ENCODE measurements around the gene KAT5.
"Not testable (repeated sequence)": the region's sequence is repeated elsewhere in the genome, so short reads cannot be mapped to it uniquely, and the experiment has no call there.

Gene KAT5

DNA sequence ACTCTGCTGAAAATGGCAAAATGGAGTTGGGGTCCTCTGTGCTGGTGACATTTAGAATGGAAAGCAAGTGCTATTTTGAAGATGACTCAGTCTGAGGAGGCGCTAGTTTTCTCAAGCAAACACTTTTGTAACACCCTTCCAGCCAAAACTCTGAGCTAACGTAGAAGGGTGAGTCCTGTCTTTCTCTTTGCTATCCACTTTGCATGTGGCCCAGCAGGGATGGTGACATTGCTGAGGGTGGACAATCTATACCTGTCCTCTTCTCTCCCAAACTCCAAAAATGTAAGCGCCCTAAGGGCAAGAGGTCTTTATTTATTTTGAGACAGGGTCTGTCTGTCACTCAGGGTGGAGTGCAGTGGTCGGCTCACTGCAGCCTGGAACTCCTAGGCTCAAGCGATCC, 3.6 kb upstream of the KAT5 start:
- no peak for DNase-seq (ENCODE audit: low read depth in 4 of 4, low spot score in 1 of 4)

- no peak for DNase-seq (ENCODE audit: low read depth in 4 of 4, low spot score in 1 of 4)
Measured at GRCh38 chr11:65709661-65710060, 2.4 kb upstream of the KAT5 start.

- DNase-seq (ENCODE audit: low read depth in 4 of 4, low spot score in 1 of 4), result no peak
Measured at GRCh38 chr11:65710421-65710820, 1.6 kb upstream of the KAT5 start.

DNA sequence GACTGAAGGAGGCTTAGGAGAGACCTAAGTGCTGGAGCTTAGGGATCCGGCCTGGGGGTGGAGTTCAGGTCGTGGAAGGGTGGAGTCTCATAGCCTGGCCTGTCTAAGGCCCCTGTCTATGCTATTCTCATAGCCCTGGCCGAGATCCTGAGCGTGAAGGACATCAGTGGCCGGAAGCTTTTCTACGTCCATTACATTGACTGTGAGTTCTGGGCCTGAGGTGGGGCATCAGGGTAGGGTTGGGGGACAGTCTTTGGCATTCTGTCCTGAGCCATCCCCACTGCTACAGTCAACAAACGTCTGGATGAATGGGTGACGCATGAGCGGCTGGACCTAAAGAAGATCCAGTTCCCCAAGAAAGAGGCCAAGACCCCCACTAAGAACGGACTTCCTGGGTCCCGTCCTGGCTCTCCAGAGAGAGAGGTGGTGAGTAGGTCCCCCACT, 603 bp downstream of the KAT5 start:
- DNase-seq (ENCODE audit: low read depth in 4 of 4, low spot score in 1 of 4), result no peak

GRCh38 chr11:65713212-65713969, 1.3 kb downstream of the KAT5 start:
- DNase-seq (ENCODE audit: low read depth in 4 of 4, low spot score in 1 of 4), result no peak

GRCh38 chr11:65714433-65714832, 2.4 kb downstream of the KAT5 start:
- no peak for DNase-seq (ENCODE audit: low read depth in 4 of 4, low spot score in 1 of 4)

- no peak for DNase-seq (ENCODE audit: low read depth in 4 of 4, low spot score in 1 of 4)
Measured at GRCh38 chr11:65716302-65716701, 4.2 kb downstream of the KAT5 start.

GRCh38 chr11:65716774-65717405, 4.8 kb downstream of the KAT5 start:
- DNase-seq (ENCODE audit: low read depth in 4 of 4, low spot score in 1 of 4), result no peak

DNA sequence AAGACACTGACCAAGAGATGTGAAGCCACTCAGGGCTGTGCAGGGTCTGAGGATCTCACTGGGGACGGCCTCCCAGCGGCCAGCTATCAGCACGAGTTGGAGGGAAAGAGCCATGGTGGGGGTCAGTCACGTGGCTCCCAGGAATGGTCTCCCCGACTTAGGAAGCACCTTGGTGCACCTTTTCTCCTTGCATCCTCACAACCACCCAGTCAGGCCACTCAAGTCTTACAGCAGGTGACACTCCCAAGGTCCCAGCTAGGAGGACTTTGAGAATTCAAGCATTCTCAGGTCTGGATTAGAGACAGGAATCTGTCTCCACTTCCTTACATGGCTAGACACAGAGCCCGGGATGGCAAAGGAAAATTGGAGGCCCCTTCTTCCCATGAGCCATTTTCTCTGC, 5.9 kb downstream of the KAT5 start:
- no peak for DNase-seq (ENCODE audit: low read depth in 4 of 4, low spot score in 1 of 4)

DNA sequence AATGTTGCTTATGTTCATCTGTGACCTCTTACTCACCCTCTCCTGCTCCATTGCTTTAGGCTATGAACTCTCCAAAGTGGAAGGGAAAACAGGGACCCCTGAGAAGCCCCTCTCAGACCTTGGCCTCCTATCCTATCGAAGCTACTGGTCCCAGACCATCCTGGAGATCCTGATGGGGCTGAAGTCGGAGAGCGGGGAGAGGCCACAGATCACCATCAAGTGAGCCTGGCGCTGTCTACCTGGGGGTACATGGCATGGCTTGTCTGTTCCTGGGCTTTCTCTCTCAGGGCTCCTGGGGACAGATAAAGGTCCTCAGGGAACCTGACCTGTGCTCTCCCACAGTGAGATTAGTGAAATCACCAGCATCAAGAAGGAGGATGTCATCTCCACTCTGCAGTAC, 6.5 kb downstream of the KAT5 start:
- no peak for DNase-seq (ENCODE audit: low read depth in 4 of 4, low spot score in 1 of 4)

- no peak for DNase-seq (ENCODE audit: low read depth in 4 of 4, low spot score in 1 of 4)
Measured at GRCh38 chr11:65718964-65719492, 7.0 kb downstream of the KAT5 start.

DNA sequence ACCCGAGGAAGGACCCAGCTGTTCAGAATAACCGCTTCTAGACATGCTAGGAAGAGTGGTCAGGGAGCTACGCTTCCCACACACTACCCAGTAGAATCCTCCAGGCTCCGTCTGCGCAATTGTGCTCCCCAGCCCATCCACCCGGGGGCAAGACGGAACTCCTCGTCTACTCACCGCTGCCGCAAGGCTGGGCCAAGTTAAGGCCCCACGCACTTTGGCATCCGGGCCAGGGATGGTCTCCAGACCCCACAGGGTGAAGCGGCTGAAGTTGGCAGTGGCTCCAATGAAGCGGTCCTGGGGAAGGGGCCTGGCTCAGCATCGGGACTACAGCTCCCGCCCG, 7.8 kb downstream of the KAT5 start:
- DNase-seq (ENCODE audit: low read depth in 4 of 4, low spot score in 1 of 4), result peak in 1 of 4 experiments; percentile 23

DNA sequence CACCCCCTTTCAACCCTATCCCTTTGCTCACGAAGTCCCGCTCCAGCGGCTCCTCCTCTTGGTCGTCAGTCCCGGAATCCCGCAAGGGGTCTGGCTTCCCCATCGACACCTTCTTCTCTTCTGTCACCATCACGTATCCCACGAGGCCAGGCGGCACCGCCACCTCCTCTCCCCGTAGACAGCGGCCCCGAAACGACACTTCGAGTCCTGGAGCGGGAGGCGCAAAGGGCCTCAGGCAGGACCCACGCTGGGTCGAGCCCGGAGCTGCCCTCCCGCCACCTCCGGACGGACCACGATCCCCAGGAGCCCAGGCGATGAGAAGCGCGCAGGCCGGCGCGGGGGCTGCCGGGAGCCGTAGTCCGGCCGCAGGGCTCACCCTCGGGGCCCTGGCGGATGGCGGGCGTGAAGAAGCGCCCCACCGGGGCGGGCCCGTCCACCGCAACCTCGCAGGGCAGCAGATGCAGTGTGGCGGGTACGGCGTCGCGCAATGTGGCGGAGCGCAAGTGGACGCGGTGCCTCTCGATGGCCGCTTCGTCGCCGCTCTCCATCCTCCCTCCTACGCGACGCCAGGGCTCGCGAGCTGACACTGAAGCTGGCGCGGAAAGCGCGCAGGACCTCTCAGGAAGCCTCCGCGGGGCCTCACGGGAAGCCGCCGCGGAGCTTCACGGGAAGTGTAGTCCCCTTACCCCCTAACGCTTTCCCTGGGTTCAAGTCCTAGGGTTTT, 8.3 kb downstream of the KAT5 start, which contains the start of gene RNASEH2C:
RNASEH2C (minus strand) TSS at position 588 of the 724 bp plus-strand sequence; CDS start at position 548, 40 bp downstream.
- peak; percentile 49 to 77 (median 64) for DNase-seq (ENCODE audit: low read depth in 4 of 4, low spot score in 1 of 4)

DNA sequence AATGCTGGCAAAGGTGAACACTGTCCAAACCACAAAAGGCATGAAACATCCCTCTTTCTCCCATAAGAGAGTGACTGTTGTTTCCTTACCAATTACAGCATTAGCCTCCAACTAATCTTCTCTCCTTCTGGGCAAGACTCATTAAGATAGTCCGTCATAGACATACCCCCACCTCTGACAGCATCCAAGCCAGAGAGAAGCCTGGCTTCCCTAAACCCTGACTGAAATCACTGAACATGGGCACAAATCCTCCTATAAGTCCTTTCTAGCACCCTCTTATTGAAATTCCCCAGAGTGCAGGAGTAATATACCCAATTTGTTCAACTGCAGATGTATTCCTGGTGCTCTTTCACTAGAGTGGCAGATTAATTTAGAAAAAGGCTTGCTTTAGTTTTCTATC, 10.2 kb downstream of the KAT5 start:
- DNase-seq (ENCODE audit: low read depth in 4 of 4, low spot score in 1 of 4), result no peak

DNA sequence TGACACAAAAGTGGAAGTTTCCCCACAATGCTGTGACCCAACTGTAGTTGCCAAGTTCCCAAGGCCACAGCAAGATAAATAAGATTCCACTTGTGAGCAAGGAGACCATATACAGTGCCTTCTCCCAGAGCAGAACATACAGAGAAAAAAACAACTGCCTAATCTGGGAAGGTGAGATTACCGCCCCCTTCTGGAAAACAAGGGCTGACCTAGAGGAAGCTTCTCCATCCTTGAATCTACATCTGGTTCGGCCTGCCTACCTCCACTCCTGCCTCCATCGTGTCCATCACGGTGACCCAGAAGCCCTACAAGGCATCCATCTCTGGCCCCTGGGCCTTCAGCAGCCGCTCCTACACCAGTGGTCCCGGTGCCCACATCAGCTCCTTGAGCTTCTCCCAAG, 14.6 kb downstream of the KAT5 start:
- no peak for DNase-seq (ENCODE audit: low read depth in 4 of 4, low spot score in 1 of 4)

GRCh38 chr11:65727865-65728264, 15.8 kb downstream of the KAT5 start:
- DNase-seq (ENCODE audit: low read depth in 4 of 4, low spot score in 1 of 4), result no peak

- no peak for DNase-seq (ENCODE audit: low read depth in 4 of 4, low spot score in 1 of 4)
Measured at GRCh38 chr11:65730461-65730860, 18.4 kb downstream of the KAT5 start.

- not testable (repeated sequence) for DNase-seq (ENCODE audit: low read depth in 4 of 4, low spot score in 1 of 4)
Measured at GRCh38 chr11:65735111-65735510, 23.1 kb downstream of the KAT5 start.

GRCh38 chr11:65736810-65737209, 24.8 kb downstream of the KAT5 start:
- no peak for DNase-seq (ENCODE audit: low read depth in 4 of 4, low spot score in 1 of 4)

DNA sequence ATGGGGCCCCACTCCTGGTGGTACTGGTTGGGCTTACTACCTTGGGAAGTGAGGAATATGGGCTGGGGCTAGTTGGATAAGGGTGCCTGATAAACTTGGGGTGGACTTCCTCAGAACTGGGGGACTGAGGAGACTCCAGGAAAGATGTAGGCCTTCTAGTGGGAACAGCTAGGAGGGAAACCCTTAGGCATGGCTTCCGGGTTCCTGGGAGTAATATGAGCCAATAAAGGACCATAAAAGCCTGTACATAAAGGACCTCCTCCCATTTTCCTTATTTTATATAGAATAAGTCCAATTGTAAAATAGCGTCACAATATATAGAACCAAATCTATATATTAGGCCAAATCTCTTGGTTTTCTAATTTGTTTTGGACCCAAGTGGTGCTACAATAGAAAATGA, 27.0 kb downstream of the KAT5 start:
- no peak for DNase-seq (ENCODE audit: low read depth in 4 of 4, low spot score in 1 of 4)

GRCh38 chr11:65741185-65741584, 29.1 kb downstream of the KAT5 start:
- no peak for DNase-seq (ENCODE audit: low read depth in 4 of 4, low spot score in 1 of 4)

DNA sequence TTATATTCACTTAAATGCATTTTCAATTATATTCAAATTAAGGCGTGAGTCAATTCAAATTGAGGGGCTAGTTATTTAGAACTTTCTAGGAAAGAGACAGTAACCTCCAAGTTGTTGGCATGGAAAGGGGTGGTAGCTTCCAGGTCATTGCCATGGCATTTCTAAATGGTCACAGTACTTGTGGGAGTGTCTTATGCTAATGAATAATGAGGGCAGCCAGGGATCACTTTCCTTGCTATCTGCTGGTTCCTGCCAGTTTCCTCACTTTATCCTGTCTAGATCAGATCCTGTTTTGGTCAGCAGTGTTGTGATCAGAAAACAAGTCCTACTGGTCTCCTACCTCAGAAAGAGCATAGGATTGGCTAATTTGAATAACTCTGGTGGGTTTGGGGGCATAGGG, 30.3 kb downstream of the KAT5 start:
- no peak for DNase-seq (ENCODE audit: low read depth in 4 of 4, low spot score in 1 of 4)

Measured in stimulated activated CD4-positive, alpha-beta T cell treated with anti-CD3 and anti-CD28 coated beads, Interleukin-1b, Interleukin-23, amount 100 ng/mL, for 24 hours (primary cell).